CD14-positive monocyte (primary cell): ENCODE measurements around the gene PCK2. TPM values are rescaled to one million over a fixed set of nuclear protein-coding genes. Genes with fewer than 3 reads are reported as not detected.
A peak's percentile ranks its signal among the peaks of the same experiment; 100 is the strongest.

Source experiments
- DNase-seq, 3 donors: peaks; one replicate each; pipeline ENCODE4 v3.0.0-alpha.2; 2011 to 2022
- H2AFZ ChIP-seq: 2 replicates; pipeline ENCODE4 v1.6.0; 2012; ENCODE audit warnings: mild to moderate bottlenecking, low read depth, low read length, inconsistent platforms; ENCODE audit not compliant: insufficient read depth, poor library complexity, severe bottlenecking
- H3K27ac ChIP-seq, 2 donors: 1 replicate in 1 of 2; 2 replicates in 1 of 2; pipeline ENCODE4 v1.5.1; 2012 to 2013; ENCODE audit warnings: low read length in 2 of 2, control low read depth in 1 of 2, inconsistent platforms in 1 of 2, low read depth in 1 of 2, mild to moderate bottlenecking in 1 of 2
- H3K27me3 ChIP-seq, 2 donors: one replicate each; pipeline versions ENCODE4 v1.6.0 to v1.6.1; 2011 to 2013; ENCODE audit warnings: low read length in 2 of 2; ENCODE audit not compliant: control insufficient read depth in 2 of 2, insufficient read depth in 2 of 2
- H3K36me3 ChIP-seq, 2 donors: replicated peaks in 1 of 2; 1 replicate in 1 of 2; 2 replicates in 1 of 2; pipeline versions ENCODE4 v1.5.1 to v1.6.1; 2012 to 2013; ENCODE audit warnings: low read length in 2 of 2, control low read depth in 1 of 2, inconsistent platforms in 1 of 2, mild to moderate bottlenecking in 1 of 2; ENCODE audit not compliant: insufficient read depth in 2 of 2, control insufficient read depth in 1 of 2
- H3K4me1 ChIP-seq, 2 donors: 1 replicate in 1 of 2; 2 replicates in 1 of 2; pipeline versions ENCODE4 v1.5.1 to v1.6.1; 2012 to 2013; ENCODE audit warnings: low read length in 2 of 2, control low read depth in 1 of 2, inconsistent platforms in 1 of 2, mild to moderate bottlenecking in 1 of 2, moderate library complexity in 1 of 2; ENCODE audit not compliant: insufficient read depth in 2 of 2, control insufficient read depth in 1 of 2
- H3K4me2 ChIP-seq: replicated peaks from 2 replicates; pipeline ENCODE3; 2012; ENCODE audit warnings: low read length, moderate library complexity, mild to moderate bottlenecking; ENCODE audit not compliant: poor library complexity, severe bottlenecking; ENCODE audit errors: extremely low read depth
- H3K4me3 ChIP-seq, 3 experiments: fragments of 200-600 bp in 1 of 3; sonication (generic) in 1 of 3; replicated peaks in 1 of 3; 1 replicate in 2 of 3; 2 replicates in 1 of 3; pipeline ENCODE4 v1.5.1; 2011 to 2013; ENCODE audit warnings: low read length in 3 of 3, mild to moderate bottlenecking in 3 of 3, control low read depth in 2 of 3, low read depth in 2 of 3, inconsistent platforms in 1 of 3, moderate library complexity in 1 of 3
- H3K79me2 ChIP-seq: 2 replicates; pipeline ENCODE4 v1.6.0; 2012; ENCODE audit warnings: mild to moderate bottlenecking, control low read depth, inconsistent platforms, low read length, moderate library complexity; ENCODE audit not compliant: insufficient read depth
- H3K9ac ChIP-seq: 2 replicates; pipeline ENCODE4 v1.6.0; 2017; ENCODE audit warnings: low read length, mild to moderate bottlenecking; ENCODE audit not compliant: insufficient read depth, poor library complexity, severe bottlenecking
- H3K9me3 ChIP-seq, 2 donors: replicated peaks in 1 of 2; 1 replicate in 1 of 2; 2 replicates in 1 of 2; pipeline versions ENCODE4 v1.5.1 to v1.6.1; 2012 to 2013; ENCODE audit warnings: low read length in 2 of 2, control low read depth in 1 of 2; ENCODE audit not compliant: control insufficient read depth in 1 of 2, insufficient read depth in 1 of 2
- H4K20me1 ChIP-seq: 2 replicates; pipeline ENCODE4 v1.6.0; 2012; ENCODE audit warnings: mild to moderate bottlenecking, low read length, control low read depth, moderate library complexity; ENCODE audit not compliant: insufficient read depth
- H3K27ac Mint-ChIP-seq, 7 donors: one replicate each; pipeline ENCODE4 v1.8.0; 2020; ENCODE audit warnings: mild to moderate bottlenecking in 7 of 7, mixed read lengths in 7 of 7, moderate library complexity in 6 of 7, inconsistent platforms in 2 of 7
- H3K27me3 Mint-ChIP-seq, 3 donors: one replicate each; pipeline ENCODE4 v1.8.0; 2021 to 2022; ENCODE audit warnings: low read depth in 3 of 3, mild to moderate bottlenecking in 3 of 3, mixed read lengths in 3 of 3, moderate library complexity in 3 of 3, inconsistent platforms in 1 of 3
- H3K36me3 Mint-ChIP-seq, 2 donors: one replicate each; pipeline ENCODE4 v1.8.0; 2020; ENCODE audit warnings: mixed read lengths in 2 of 2, inconsistent platforms in 1 of 2, mild to moderate bottlenecking in 1 of 2
- H3K4me1 Mint-ChIP-seq: one replicate; pipeline ENCODE4 v1.8.0; 2020; ENCODE audit warnings: mild to moderate bottlenecking, mixed read lengths
- H3K4me3 Mint-ChIP-seq, 2 donors: one replicate each; pipeline ENCODE4 v1.8.0; 2020; ENCODE audit warnings: mild to moderate bottlenecking in 2 of 2, mixed read lengths in 2 of 2, moderate library complexity in 1 of 2
- H3K9me3 Mint-ChIP-seq, 7 donors: one replicate each; pipeline ENCODE4 v1.8.0; 2020 to 2022; ENCODE audit warnings: mixed read lengths in 7 of 7, mild to moderate bottlenecking in 6 of 7, moderate library complexity in 6 of 7, inconsistent platforms in 2 of 7
- WGBS: methylation state at CpG from one replicate; pipeline ENCODE4 v1.1.5; 2013; ENCODE audit warnings: missing lambda C conversion rate; ENCODE audit not compliant: insufficient coverage; 5-methylcytosine and 5-hydroxymethylcytosine counted together
- intact Hi-C, 2 donors: fragments of 100-400 bp; cut with micrococcal nuclease; formaldehyde crosslinking; loops; one replicate each; pipeline versions ENCODE4 v1.15.0 to v1.15.1; 2023
- polyA plus RNA-seq, 3 donors: library from polyadenylated mRNA; depleted of rRNA in 1 of 3; unstranded in 2 of 3; stranded (reverse) in 1 of 3; fragments of 300-500 nt in 2 of 3; fragments of >200 nt in 1 of 3; fragmentation: Illumina TruSeq in 2 of 3; gene quantifications; 1 replicate in 2 of 3; 2 replicates in 1 of 3; pipeline ENCODE4 v1.2.3, GENCODE V29; 2012 to 2021
- TF ChIP-seq, protein P1 (sequence below): fragments of 200-600 bp; IDR thresholded peaks from one replicate; pipeline ENCODE4 v1.8.0; 2022; ENCODE audit warnings: antibody characterized with exemption, mild to moderate bottlenecking

The PCK2 gene
- polyA plus RNA-seq, 3 donors, result 29.9 to 34.2 (median 31.3) TPM

DNA sequence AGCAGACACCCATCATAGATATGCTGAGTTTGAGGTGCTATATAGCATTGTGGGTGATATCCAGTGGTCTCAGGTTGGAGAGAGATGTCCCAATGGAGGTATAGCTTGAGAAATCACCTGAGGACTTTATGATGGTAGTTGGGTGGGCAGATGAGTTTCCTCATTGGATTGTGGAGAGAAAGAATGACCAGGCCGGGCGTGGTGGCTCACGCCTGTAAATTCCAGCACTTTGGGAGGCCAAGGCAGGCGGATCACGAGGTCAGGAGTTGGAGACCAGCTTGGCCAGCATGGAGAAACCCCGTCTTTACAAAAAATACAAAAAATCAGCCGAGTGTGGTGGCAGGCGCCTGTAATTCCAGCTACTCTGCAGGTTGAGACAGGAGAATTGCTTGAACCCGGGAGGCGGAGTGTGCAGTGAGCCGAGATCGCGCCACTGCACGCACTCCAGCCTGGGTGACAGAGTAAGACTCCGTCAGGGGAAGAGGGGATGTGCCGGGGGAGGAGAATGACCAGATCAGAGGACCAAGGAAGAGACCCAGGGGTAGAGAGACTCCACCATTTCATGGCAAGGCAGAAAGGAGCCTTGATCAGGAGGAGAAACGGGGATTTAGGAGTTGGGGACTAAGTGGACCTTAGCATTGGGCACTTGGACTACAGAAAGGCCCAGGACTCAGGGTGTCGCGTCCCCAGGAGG, 757 bp upstream of the PCK2 start:
- H3K4me3 Mint-ChIP-seq, result peak overlapping the region; percentile 96 to 97
- DNase-seq, result no peak
- no peaks in the 10 kb centered on the region for H3K9me3 ChIP-seq
- 88% methylated on average over 17 of the region's 19 CpGs for WGBS
- H3K27me3 ChIP-seq, result no peaks in the 10 kb centered on the region
- H3K9ac ChIP-seq, result peak overlapping the region; percentile 6
- H3K4me2 ChIP-seq, result peak overlapping the region; percentile 98
- peak overlapping the region; percentile 68 to 92 for H3K27ac ChIP-seq
- peak overlapping the region; percentile 85 to 95 (median 89) for H3K27ac Mint-ChIP-seq
- H3K36me3 ChIP-seq, result peaks cover 5 to 12% of the 10 kb centered on the region in 2 donors
- peaks cover 0 to 3% (median 0%) of the 10 kb centered on the region in 7 donors for H3K9me3 Mint-ChIP-seq
- H3K4me3 ChIP-seq, result peak overlapping the region in 2 of 3 experiments; percentile 64 to 98
- H3K79me2 ChIP-seq, result peaks cover 34% of the 10 kb centered on the region
- H4K20me1 ChIP-seq, result peaks cover 10% of the 10 kb centered on the region
- H3K4me1 ChIP-seq, result peaks cover 36 to 49% of the 10 kb centered on the region in 2 donors
- peaks cover 12 to 17% of the 10 kb centered on the region in 2 donors for H3K36me3 Mint-ChIP-seq
- peaks cover 0 to 2% (median 0%) of the 10 kb centered on the region in 3 donors for H3K27me3 Mint-ChIP-seq
- TF ChIP-seq, protein P1, sequence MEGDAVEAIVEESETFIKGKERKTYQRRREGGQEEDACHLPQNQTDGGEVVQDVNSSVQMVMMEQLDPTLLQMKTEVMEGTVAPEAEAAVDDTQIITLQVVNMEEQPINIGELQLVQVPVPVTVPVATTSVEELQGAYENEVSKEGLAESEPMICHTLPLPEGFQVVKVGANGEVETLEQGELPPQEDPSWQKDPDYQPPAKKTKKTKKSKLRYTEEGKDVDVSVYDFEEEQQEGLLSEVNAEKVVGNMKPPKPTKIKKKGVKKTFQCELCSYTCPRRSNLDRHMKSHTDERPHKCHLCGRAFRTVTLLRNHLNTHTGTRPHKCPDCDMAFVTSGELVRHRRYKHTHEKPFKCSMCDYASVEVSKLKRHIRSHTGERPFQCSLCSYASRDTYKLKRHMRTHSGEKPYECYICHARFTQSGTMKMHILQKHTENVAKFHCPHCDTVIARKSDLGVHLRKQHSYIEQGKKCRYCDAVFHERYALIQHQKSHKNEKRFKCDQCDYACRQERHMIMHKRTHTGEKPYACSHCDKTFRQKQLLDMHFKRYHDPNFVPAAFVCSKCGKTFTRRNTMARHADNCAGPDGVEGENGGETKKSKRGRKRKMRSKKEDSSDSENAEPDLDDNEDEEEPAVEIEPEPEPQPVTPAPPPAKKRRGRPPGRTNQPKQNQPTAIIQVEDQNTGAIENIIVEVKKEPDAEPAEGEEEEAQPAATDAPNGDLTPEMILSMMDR, result no peak
- intact Hi-C loops, result no loop called here
- peak overlapping the region; percentile 89 for H2AFZ ChIP-seq
- peaks cover 45% of the 10 kb centered on the region for H3K4me1 Mint-ChIP-seq

DNA sequence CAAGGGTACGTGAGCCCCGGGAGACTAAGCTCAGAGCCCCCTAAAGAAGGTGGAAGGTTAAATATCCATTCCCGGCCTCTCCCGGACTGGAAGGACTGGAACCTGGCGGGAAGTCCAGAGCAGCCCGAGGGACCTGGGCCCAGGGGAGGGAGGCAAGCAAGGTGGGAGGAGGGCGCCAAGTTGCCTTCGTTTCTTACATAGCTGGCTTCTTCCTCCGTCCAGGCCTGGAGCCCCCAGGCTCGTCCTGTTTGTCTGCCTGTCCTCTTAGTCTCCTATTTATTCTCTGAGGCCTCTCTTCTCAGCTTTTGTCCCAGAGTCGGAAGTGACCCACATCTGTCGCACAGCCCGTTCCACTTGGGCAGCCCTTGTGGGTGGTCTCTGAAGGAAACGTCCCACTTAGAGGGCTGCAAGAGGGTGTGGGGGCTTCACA, 745 bp downstream of the PCK2 start:
- H3K9me3 ChIP-seq, result no peaks in the 10 kb centered on the region
- intact Hi-C loops, result loop anchor here in 1 of 2 donors (2.0 kb wide), 1 partner anchor 14 kb away; no protein-coding TSS in a partner anchor
- peaks cover 50 to 64% of the 10 kb centered on the region in 2 donors for H3K4me1 ChIP-seq
- Mint-ChIP-seq H3K4me1 (peaks cover 57% of the 10 kb centered on the region), H3K36me3 (peaks cover 20 to 28% of the 10 kb centered on the region in 2 donors), H3K27ac (peak overlapping the region; percentile 89 to 95 (median 93)), H3K9me3 (peaks cover 0 to 3% (median 0%) of the 10 kb centered on the region in 7 donors), H3K27me3 (peaks cover 0 to 2% (median 1%) of the 10 kb centered on the region in 3 donors), H3K4me3 (peak overlapping the region; percentile 96 to 97)
- peak overlapping the region; percentile 98 for H3K4me2 ChIP-seq
- H3K9ac ChIP-seq, result peak overlapping the region; percentile 90
- H3K27ac ChIP-seq, result peak overlapping the region; percentile 68 to 92
- peaks cover 34% of the 10 kb centered on the region for H3K79me2 ChIP-seq
- peaks cover 12 to 25% of the 10 kb centered on the region in 2 donors for H3K36me3 ChIP-seq
- no peaks in the 10 kb centered on the region for H3K27me3 ChIP-seq
- TF ChIP-seq, protein P1, result no peak
- peak overlapping the region; percentile 64 to 98 (median 72) for H3K4me3 ChIP-seq
- peak overlapping the region; percentile 89 for H2AFZ ChIP-seq
- peaks cover 20% of the 10 kb centered on the region for H4K20me1 ChIP-seq
- DNase-seq, result no peak
- WGBS, result under 1% methylated on average over 12 of the region's 14 CpGs
